ENCODE measurements around the gene FNBP1L.

FNBP1L gene

GRCh38 chr1:93447481-93448291 is at the start of gene FNBP1L:
TSS of gene FNBP1L (plus strand) at chr1:93448118. CDS start at chr1:93448282, 164 bp downstream.
- DNase-seq (ENCODE audit: low spot score), result peak; percentile 95

GRCh38 chr1:93399781-93400180 is 48.1 kb upstream of the FNBP1L start:
- no peak for DNase-seq (ENCODE audit: low spot score)

GRCh38 chr1:93408203-93408602 is 39.7 kb upstream of the FNBP1L start:
- no peak for DNase-seq (ENCODE audit: low spot score)

GRCh38 chr1:93411000-93411399 is 36.9 kb upstream of the FNBP1L start:
- DNase-seq (ENCODE audit: low spot score), result no peak

GRCh38 chr1:93414749-93415148 is 33.2 kb upstream of the FNBP1L start:
- no peak for DNase-seq (ENCODE audit: low spot score)

GRCh38 chr1:93415296-93415695 is 32.6 kb upstream of the FNBP1L start:
- no peak for DNase-seq (ENCODE audit: low spot score)

- DNase-seq (ENCODE audit: low spot score), result no peak
Observed at GRCh38 chr1:93416183-93416582, 31.7 kb upstream of the FNBP1L start.

GRCh38 chr1:93419344-93419743 is 28.6 kb upstream of the FNBP1L start:
- no peak for DNase-seq (ENCODE audit: low spot score)

GRCh38 chr1:93420400-93420799 is 27.5 kb upstream of the FNBP1L start:
- DNase-seq (ENCODE audit: low spot score), result no peak

GRCh38 chr1:93426181-93426580 is 21.7 kb upstream of the FNBP1L start:
- DNase-seq (ENCODE audit: low spot score), result no peak

- no peak for DNase-seq (ENCODE audit: low spot score)
Observed at GRCh38 chr1:93427656-93428055, 20.3 kb upstream of the FNBP1L start.

- no peak for DNase-seq (ENCODE audit: low spot score)
Observed at GRCh38 chr1:93433407-93433961, 14.4 kb upstream of the FNBP1L start.

GRCh38 chr1:93434088-93434487 is 13.8 kb upstream of the FNBP1L start:
- no peak for DNase-seq (ENCODE audit: low spot score)

- no peak for DNase-seq (ENCODE audit: low spot score)
Observed at GRCh38 chr1:93434987-93435386, 12.9 kb upstream of the FNBP1L start.

- DNase-seq (ENCODE audit: low spot score), result no peak
Observed at GRCh38 chr1:93435443-93435842, 12.5 kb upstream of the FNBP1L start.

GRCh38 chr1:93436496-93436895 is 11.4 kb upstream of the FNBP1L start:
- DNase-seq (ENCODE audit: low spot score), result no peak

GRCh38 chr1:93437976-93438605 is 9.8 kb upstream of the FNBP1L start:
- peak; percentile 71 for DNase-seq (ENCODE audit: low spot score)

- no peak for DNase-seq (ENCODE audit: low spot score)
Observed at GRCh38 chr1:93438716-93439115, 9.2 kb upstream of the FNBP1L start.

GRCh38 chr1:93440272-93440671 is 7.6 kb upstream of the FNBP1L start:
- DNase-seq (ENCODE audit: low spot score), result no peak

- DNase-seq (ENCODE audit: low spot score), result no peak
Observed at GRCh38 chr1:93440706-93441105, 7.2 kb upstream of the FNBP1L start.

GRCh38 chr1:93441589-93441988 is 6.3 kb upstream of the FNBP1L start:
- DNase-seq (ENCODE audit: low spot score), result no peak

GRCh38 chr1:93442008-93442666 is 5.8 kb upstream of the FNBP1L start:
- no peak for DNase-seq (ENCODE audit: low spot score)

- DNase-seq (ENCODE audit: low spot score), result no peak
Observed at GRCh38 chr1:93442741-93443140, 5.2 kb upstream of the FNBP1L start.

Measured in GM03348 (cell line).